ENCODE results near the gene POLR1A. TPM values are rescaled to one million over a fixed set of nuclear protein-coding genes. Genes with fewer than 3 reads are reported as not detected.

Gene POLR1A
- total RNA-seq, 1 donor from 2014 or later, result 67.6 TPM

DNA sequence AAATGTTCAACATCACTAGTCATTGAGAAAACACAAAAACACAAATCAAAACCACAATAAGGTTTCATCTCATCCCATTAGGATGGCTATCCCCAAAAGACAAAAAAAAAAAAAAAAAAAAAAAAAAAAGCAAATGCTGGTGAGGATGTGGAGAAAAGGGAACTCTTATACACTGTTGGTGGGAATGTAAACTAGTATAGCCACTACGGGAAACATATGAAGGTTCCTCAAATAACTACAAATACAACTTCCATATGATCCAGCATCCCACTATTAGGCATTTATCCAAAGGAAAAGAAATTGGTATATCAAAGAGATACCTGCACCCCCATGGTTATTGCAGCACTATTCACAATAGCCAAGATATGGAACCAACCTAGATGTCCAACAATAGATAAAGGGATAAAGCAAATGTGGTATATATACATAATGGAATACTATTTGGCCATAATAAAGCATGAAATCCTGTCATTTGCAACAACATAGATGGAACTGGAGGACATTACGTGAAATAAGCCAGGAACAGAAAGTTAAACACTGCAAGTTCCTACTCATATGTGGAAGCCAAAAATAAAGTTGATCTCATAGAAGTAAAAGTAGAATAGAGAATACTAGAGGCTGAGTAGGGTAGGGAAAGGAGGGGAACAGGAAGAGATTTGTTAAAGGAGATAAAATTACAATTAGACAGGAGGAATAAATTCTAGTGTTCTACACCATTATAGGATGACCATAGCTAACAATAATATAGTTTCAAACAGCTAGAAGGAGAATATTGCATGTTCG, 8.4 kb downstream of the POLR1A start:
- no peak for DNase-seq (ENCODE audit: low spot score)

- DNase-seq (ENCODE audit: low spot score), result no peak
These were observed 11.5 kb downstream of the POLR1A start for GRCh38 chr2:86094229-86094628.

DNA sequence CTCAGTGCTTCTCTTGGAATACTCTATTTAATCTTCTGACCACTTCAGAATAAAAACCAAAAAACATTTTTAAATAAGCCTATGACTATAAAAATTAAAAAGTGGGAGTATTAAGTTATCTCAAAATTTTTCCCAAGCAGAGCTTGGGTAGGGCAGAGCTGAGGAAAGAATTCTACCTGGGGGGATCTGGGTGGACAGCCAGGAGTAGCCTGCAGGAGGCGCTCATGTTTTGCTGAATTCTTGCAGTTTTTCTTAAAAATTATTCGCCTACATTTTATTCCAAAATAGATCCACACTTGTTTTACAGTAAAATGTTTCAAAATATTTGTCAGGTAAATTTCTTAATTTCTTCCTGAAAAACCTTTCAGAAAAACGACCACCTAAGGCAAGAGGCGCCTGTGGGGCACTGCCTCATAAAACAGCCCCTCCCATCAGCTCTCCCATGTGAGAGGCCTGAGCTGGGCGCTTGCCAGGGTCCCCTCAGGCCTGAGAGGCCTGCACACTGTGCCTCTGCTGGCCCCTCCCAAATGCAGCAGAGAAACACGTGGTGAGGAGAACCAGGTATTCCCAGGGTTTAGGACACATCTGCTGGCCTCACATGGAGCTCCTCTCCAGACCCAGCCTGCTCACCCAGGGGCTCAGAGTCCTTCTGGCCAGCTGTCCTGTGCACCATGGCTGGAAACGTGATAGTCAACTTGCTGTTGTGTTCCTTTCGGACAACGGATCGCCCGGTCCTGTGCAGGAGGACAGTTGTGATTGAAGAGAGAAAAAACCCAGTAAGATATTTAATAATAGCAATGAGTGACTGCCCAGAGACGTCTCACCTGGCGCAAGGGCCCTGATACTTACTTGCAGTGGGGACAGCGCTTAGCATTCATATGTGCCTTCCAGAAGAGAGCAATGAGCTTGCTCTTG, 17.5 kb downstream of the POLR1A start:
- DNase-seq (ENCODE audit: low spot score), result no peak

DNA sequence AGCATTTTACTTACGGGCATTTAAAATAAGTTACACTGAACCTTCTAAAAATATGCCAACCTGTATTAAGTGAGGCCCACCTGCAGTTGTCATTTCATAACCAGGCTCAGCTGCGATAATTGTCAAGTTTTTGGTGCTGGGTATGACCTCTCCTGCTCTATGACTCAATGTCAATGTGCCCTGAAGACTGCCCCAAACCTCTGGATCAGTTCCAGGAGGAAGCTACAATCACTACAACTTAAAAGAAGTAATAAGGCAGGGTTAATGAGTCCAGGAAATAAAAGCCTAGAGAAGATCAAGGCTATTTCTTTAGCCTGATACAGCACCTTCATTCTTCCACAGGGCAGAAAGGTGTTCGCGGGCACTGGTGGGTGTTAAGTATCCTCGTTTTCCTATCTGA, 22.9 kb downstream of the POLR1A start:
- DNase-seq (ENCODE audit: low spot score), result no peak

DNA sequence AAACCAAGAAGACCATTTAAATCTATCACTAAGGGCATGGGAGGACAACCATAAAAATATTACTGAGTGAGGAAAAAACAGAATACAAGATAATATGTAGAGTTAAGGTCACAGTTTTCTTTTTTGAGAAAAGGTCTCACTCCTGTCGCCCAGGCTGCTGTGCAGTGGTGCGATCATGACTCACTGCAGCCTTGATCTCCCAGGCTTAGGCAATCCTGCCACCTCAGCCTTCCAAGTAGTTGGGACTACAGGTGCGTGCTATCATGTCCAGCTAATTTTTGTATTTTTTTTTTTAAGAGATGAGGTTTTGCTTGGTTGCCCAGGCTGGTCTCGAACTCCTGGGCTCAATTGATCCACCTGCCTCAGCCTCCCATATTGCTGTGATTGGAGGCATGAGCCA, 24.0 kb downstream of the POLR1A start:
- no peak for DNase-seq (ENCODE audit: low spot score)

- peak; percentile 84 for DNase-seq (ENCODE audit: low spot score)
These were observed 25.4 kb downstream of the POLR1A start for GRCh38 chr2:86079981-86080911.

DNA sequence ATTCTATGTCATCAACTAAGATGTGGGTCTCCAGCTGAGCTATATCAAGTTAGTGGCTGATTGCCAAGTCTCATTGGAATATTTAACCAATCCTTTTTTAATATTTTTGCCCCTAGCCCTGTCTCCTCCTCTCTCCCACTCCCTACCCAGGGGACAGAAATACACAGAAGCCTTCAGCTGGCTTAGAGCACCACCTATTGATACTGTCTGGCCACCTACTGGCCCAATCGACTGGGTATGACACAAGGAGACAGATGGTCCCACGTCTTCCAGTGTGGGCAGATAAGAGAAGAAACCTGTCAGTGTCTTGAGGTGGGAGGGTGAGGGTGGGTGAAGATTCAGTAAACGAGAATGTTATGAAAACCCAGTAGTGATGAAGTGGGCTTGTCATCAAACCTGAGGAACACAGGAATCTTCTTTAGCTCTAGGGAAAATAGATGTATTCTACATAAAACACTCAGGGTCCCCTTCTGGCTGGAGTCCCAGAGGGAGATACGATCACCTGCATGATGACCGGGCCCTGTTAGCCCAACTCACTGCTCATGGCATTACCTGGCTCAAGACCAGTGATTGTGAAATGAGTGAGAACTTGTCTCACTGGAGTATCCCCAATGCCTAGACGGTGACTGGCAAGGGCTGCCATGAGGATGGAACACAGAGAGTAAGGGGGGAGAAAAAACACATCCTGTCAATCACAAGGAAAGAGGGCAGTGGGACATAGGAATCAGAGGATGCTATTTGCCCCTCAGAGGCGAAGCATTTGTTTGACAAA, 26.7 kb downstream of the POLR1A start:
- DNase-seq (ENCODE audit: low spot score), result no peak

DNA sequence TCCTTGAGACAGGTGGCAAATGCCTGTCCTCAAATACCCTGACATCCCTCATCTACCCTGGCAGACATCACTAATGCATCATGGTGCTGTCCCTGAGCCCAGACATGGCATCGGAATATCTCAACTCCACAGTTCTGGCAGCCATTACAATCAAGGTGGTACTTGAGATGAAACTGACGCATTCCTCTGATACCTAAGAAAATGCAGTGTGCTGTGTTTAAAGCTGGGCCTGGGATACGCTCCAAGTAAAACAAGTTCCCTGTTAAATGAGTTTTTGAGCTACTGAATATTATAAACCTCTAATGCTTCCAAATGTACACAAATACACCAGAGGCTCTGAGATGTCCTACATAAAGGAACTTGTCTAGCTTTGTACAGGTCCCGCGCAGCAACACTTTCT, 29.8 kb downstream of the POLR1A start:
- DNase-seq (ENCODE audit: low spot score), result no peak

DNA sequence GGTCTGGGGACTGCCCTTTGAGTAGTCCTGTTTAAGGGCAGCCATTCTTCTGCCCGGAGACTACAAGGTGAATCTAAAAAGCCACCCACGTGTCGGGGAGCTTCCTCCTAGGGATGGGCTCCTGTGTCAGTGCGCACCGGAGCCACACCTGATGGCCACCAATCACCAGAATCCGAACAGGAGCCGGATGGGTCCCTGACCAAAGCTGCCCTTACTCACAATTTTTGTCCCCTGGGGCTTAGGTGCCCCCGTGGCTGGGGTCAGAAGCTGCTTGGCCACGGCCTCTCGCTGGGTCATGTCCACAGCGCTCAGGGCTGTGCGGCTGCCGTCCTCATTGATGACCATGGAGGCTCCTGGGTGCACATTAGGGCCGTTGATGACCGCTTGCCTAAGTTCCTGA, 30.9 kb downstream of the POLR1A start:
- no peak for DNase-seq (ENCODE audit: low spot score)

DNA sequence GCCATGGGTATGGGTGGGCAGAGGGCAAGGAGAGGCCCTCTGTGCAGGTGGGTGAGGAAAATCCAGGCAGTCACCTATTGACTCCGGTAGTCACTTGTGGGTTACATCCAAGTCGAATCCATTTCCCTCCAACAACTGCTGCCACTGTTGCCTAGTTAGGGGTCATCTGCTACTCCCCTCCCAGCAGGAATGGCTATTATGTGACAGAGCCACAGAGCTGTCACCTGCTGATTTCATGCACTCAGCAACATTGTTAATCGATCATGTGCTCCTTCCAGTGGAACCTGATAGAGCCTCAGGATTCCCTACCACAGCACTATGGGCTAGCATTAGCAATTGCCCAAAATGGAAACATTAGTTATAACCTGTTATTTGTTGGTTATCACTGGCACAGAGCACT, 31.4 kb downstream of the POLR1A start:
- DNase-seq (ENCODE audit: low spot score), result no peak

GRCh38 chr2:86073225-86073624, 32.5 kb downstream of the POLR1A start:
- DNase-seq (ENCODE audit: low spot score), result no peak

- DNase-seq (ENCODE audit: low spot score), result peak; percentile 79
These were observed 33.3 kb downstream of the POLR1A start for GRCh38 chr2:86072271-86072858.

DNA sequence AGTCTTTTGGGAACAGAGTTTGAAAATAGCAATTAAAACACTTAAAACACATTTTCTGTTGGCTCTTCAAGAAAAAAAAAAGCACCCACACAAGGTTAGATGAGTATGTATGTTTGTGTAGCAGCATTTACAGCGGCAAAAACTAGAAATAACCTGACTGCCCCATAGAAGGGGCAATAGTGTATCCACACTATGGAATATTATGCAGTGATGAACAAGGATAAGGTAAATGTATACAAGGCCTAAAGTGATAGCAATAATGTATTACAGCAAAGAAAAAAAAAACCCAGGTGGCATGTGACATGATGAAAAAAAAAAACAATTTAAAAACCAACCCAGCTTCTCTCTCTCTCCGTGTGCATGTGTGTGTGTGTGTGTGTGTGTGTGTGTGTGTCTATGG, 34.8 kb downstream of the POLR1A start:
- DNase-seq (ENCODE audit: low spot score), result no peak

GRCh38 chr2:86069783-86070339, 35.8 kb downstream of the POLR1A start:
- no peak for DNase-seq (ENCODE audit: low spot score)

DNA sequence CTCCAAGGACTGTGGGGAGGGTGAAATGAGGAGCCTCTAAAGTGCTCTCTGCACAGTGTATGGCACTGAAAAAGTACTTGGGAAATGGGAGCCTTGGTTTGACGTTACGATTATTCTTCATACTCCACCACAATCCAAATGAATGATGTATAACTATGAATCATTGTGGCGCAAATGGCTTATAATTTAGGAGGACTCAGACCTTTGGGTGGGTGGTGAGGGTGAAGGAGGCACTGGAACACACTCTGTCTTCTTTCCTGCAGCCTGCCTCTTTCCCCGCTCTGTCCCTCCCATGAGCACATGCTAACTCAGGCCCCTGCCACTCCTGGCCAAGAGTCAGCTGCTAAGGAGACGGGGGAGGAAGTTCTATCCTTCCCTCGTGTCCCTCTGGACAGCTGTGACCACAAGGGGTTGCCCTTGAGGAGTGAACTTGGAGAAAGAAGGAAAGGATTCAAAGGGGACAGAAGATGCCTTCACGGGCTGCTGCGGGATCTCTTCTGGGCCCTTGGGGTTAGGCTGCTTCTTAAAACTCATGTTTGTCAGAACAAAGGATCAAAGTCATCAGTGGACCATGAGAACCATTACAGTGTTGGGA, 36.5 kb downstream of the POLR1A start:
- DNase-seq (ENCODE audit: low spot score), result no peak

- DNase-seq (ENCODE audit: low spot score), result no peak
These were observed 37.0 kb downstream of the POLR1A start for GRCh38 chr2:86068648-86069047.

- DNase-seq (ENCODE audit: low spot score), result no peak
These were observed 37.5 kb downstream of the POLR1A start for GRCh38 chr2:86068136-86068588.

DNA sequence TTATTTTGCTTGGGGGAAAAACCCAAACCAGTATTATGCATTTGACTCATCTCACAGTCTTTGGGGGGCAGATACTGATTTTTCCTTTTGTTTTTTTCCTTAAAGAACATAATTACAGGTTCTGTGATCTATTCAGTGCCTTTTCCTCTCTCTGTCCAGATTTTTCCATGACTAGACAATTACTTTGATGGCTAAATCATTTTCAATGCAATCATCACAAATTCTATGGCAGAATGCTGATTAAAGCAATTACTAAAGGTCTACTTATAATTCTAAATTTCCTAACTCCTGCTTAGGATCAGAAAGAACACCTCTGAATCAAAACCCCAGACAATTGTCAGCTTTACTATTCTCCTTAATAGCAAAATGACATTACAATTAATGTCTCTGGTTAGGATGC, 38.8 kb downstream of the POLR1A start:
- no peak for DNase-seq (ENCODE audit: low spot score)

DNA sequence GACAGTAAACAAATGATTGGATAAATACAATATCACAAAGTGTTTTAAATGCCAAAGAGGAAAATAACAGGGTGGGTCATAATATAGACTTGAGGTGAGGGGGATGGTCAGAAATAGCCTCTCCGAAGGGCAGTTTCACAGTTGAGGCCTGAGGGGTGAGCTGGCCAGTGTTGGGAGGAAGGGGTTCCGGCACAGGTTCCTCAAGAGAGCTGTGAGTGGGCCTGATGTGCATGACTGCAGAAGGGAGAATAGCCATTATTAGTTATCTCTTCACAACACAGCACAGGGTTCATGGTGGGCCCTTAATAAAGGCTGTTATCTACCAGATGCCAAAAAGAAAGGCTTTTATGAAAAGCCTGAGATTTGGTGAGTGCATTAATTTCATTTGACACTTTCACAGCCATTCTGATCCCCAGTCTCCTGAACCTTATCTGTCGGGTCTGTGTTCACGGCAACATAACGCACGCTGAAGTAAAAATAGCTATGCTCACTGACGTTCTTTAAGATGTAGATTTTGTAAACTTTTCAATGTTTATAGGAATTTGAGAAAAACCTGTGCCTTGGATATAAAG, 39.6 kb downstream of the POLR1A start:
- DNase-seq (ENCODE audit: low spot score), result no peak

GRCh38 chr2:86065512-86065911, 40.2 kb downstream of the POLR1A start:
- no peak for DNase-seq (ENCODE audit: low spot score)
